OCI-LY3 (cell line): ENCODE measurements around the gene MAP3K3.

Experiments used
- H2AFZ ChIP-seq: fragments of 200-600, 300-600 bp; shearing (Covaris generic); 2 replicates; pipeline ENCODE4 v1.6.0; 2014; ENCODE audit warnings: antibody characterized with exemption, low read depth, low read length
- H3K27ac ChIP-seq: fragments of 200-600, 300-600 bp; sonication (generic); 2 replicates; pipeline ENCODE4 v1.5.1; 2014; ENCODE audit warnings: mild to moderate bottlenecking, low read length, moderate library complexity, mixed read lengths
- H3K27me3 ChIP-seq: fragments of 200-600, 300-600 bp; sonication (generic); 2 replicates; pipeline ENCODE4 v1.6.1; 2014; ENCODE audit warnings: low read depth, low read length, mixed read lengths
- H3K36me3 ChIP-seq: fragments of 200-600, 300-600 bp; sonication (generic); replicated peaks from 2 replicates; pipeline ENCODE3; 2014; ENCODE audit warnings: low read depth, low read length, mixed read lengths
- H3K4me1 ChIP-seq: fragments of 300-600, 200-600 bp; sonication (generic); 2 replicates; pipeline ENCODE4 v1.6.1; 2014; ENCODE audit warnings: low read length, mixed read lengths
- H3K4me2 ChIP-seq: fragments of 200-600, 300-600 bp; sonication (generic); 2 replicates; pipeline ENCODE4 v1.6.1; 2014; ENCODE audit warnings: low read length, mixed read lengths
- H3K4me3 ChIP-seq: fragments of 300-600, 200-600 bp; sonication (generic); 2 replicates; pipeline ENCODE4 v1.5.1; 2014; ENCODE audit warnings: antibody characterized with exemption, mild to moderate bottlenecking, low read length, moderate library complexity
- H3K79me2 ChIP-seq: fragments of 300-600, 200-600 bp; shearing (Covaris generic); 2 replicates; pipeline ENCODE4 v1.6.1; 2014; ENCODE audit warnings: mild to moderate bottlenecking, low read length, mixed read lengths
- H3K9ac ChIP-seq: fragments of 300-600, 200-600 bp; shearing (Covaris generic); 2 replicates; pipeline ENCODE4 v1.6.0; 2014; ENCODE audit warnings: mild to moderate bottlenecking, low read length, moderate library complexity
- H3K9me3 ChIP-seq: fragments of 200-600, 300-600 bp; shearing (Covaris generic); 2 replicates; pipeline ENCODE4 v1.6.1; 2014; ENCODE audit warnings: low read length, mixed read lengths; ENCODE audit not compliant: insufficient read depth
- H4K20me1 ChIP-seq: fragments of 200-600, 300-600 bp; sonication (generic); 2 replicates; pipeline ENCODE4 v1.6.1; 2016; ENCODE audit warnings: low read length, mixed read lengths; ENCODE audit not compliant: insufficient read depth
- EZH2phosphoT487 ChIP-seq: fragments of 200-600 bp; shearing (Covaris generic); IDR thresholded peaks from 2 replicates; pipeline ENCODE4 v1.6.1; 2018; ENCODE audit warnings: antibody characterized with exemption, mixed run types, low read depth
- TF ChIP-seq, protein P1 (sequence below): fragments of 200-600, 300-600 bp; sonication (generic); IDR thresholded peaks from 2 replicates; pipeline ENCODE4 v1.5.1; 2014; ENCODE audit warnings: antibody characterized with exemption, low read length, low read depth

The MAP3K3 gene

GRCh38 chr17:63579633-63580032 lies 42.6 kb upstream of the MAP3K3 start:
- TF ChIP-seq, protein P1, sequence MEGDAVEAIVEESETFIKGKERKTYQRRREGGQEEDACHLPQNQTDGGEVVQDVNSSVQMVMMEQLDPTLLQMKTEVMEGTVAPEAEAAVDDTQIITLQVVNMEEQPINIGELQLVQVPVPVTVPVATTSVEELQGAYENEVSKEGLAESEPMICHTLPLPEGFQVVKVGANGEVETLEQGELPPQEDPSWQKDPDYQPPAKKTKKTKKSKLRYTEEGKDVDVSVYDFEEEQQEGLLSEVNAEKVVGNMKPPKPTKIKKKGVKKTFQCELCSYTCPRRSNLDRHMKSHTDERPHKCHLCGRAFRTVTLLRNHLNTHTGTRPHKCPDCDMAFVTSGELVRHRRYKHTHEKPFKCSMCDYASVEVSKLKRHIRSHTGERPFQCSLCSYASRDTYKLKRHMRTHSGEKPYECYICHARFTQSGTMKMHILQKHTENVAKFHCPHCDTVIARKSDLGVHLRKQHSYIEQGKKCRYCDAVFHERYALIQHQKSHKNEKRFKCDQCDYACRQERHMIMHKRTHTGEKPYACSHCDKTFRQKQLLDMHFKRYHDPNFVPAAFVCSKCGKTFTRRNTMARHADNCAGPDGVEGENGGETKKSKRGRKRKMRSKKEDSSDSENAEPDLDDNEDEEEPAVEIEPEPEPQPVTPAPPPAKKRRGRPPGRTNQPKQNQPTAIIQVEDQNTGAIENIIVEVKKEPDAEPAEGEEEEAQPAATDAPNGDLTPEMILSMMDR, result no peak
- TF ChIP-seq EZH2phosphoT487, result no peak
- Histone ChIP-seq H2AFZ (no peak overlapping the region), H3K9me3 (no peaks in the 10 kb centered on the region), H3K36me3 (peaks cover 37% of the 10 kb centered on the region), H4K20me1 (peaks cover 15% of the 10 kb centered on the region), H3K27ac (no peak overlapping the region), H3K4me1 (no peaks in the 10 kb centered on the region), H3K9ac (no peak overlapping the region), H3K4me2 (no peak overlapping the region), H3K4me3 (no peak overlapping the region), H3K79me2 (peaks cover 18% of the 10 kb centered on the region), H3K27me3 (no peaks in the 10 kb centered on the region)

DNA sequence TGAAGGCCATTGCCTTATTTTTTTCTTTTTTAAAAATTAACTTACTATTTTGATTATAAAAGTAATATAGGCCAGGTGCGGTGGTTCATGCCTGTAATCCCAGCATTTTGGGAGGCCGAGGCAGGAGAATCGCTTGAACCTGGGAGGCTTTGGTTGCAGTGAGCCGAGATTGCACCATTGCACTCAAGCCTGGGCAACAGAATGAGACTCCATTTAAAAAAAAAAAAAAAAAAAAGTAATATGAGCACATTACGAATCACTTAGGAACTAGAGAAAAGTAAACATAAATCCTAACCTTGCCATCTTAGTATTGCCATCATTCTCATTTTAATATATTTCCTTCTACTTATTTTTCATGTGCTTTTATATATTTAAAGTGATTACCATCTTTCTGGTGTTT lies 34.4 kb upstream of the MAP3K3 start:
- Histone ChIP-seq H3K79me2 (no peaks in the 10 kb centered on the region), H3K27ac (no peak overlapping the region), H3K4me1 (no peaks in the 10 kb centered on the region), H3K4me3 (no peak overlapping the region), H3K27me3 (no peaks in the 10 kb centered on the region), H3K4me2 (no peak overlapping the region), H3K9me3 (no peaks in the 10 kb centered on the region), H3K9ac (no peak overlapping the region), H4K20me1 (no peaks in the 10 kb centered on the region), H2AFZ (no peak overlapping the region), H3K36me3 (peaks cover 60% of the 10 kb centered on the region)
- no peak for TF ChIP-seq EZH2phosphoT487
- TF ChIP-seq, protein P1, result no peak

DNA sequence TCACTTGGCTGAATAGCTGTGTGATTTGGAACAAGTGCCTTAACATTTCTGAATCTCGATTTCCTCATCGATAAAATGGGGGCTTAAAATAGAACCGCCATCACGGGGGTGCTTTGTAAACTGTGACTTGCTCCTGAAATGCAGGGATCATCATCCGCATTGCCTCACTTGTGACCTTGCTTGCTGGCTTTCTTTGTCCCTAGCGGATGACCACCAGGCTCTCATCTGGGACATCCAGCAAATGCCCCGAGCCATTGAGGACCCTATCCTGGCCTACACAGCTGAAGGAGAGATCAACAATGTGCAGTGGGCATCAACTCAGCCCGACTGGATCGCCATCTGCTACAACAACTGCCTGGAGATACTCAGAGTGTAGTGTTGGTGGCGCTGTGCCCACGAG lies 33.4 kb upstream of the MAP3K3 start:
- H3K9ac ChIP-seq, result no peak overlapping the region
- H3K4me1 ChIP-seq, result no peaks in the 10 kb centered on the region
- TF ChIP-seq EZH2phosphoT487, result no peak
- TF ChIP-seq, protein P1, result no peak
- no peaks in the 10 kb centered on the region for H4K20me1 ChIP-seq
- no peak overlapping the region for H2AFZ ChIP-seq
- no peaks in the 10 kb centered on the region for H3K27me3 ChIP-seq
- no peak overlapping the region for H3K4me3 ChIP-seq
- peaks cover 57% of the 10 kb centered on the region for H3K36me3 ChIP-seq
- H3K27ac ChIP-seq, result no peak overlapping the region
- no peaks in the 10 kb centered on the region for H3K79me2 ChIP-seq
- no peak overlapping the region for H3K4me2 ChIP-seq
- no peaks in the 10 kb centered on the region for H3K9me3 ChIP-seq

- no peak overlapping the region for H3K9ac ChIP-seq
- H2AFZ ChIP-seq, result no peak overlapping the region
- no peaks in the 10 kb centered on the region for H3K9me3 ChIP-seq
- no peak overlapping the region for H3K4me3 ChIP-seq
- no peaks in the 10 kb centered on the region for H3K79me2 ChIP-seq
- H4K20me1 ChIP-seq, result no peaks in the 10 kb centered on the region
- peaks cover 58% of the 10 kb centered on the region for H3K36me3 ChIP-seq
- H3K27ac ChIP-seq, result no peak overlapping the region
- no peaks in the 10 kb centered on the region for H3K27me3 ChIP-seq
- no peak overlapping the region for H3K4me2 ChIP-seq
- no peaks in the 10 kb centered on the region for H3K4me1 ChIP-seq
- no peak for TF ChIP-seq EZH2phosphoT487
- TF ChIP-seq, protein P1, result no peak
These were observed 32.6 kb upstream of the MAP3K3 start for GRCh38 chr17:63589646-63590045.
